GM12872 (cell line): ENCODE results near the gene ASCC1.

Experiments used
- TF ChIP-seq, protein P1 (sequence below): IDR thresholded peaks from 3 replicates; pipeline ENCODE4 v1.5.1; 2011; ENCODE audit warnings: low read depth, mild to moderate bottlenecking, low read length, moderate library complexity; ENCODE audit not compliant: insufficient read depth

The ASCC1 gene

DNA sequence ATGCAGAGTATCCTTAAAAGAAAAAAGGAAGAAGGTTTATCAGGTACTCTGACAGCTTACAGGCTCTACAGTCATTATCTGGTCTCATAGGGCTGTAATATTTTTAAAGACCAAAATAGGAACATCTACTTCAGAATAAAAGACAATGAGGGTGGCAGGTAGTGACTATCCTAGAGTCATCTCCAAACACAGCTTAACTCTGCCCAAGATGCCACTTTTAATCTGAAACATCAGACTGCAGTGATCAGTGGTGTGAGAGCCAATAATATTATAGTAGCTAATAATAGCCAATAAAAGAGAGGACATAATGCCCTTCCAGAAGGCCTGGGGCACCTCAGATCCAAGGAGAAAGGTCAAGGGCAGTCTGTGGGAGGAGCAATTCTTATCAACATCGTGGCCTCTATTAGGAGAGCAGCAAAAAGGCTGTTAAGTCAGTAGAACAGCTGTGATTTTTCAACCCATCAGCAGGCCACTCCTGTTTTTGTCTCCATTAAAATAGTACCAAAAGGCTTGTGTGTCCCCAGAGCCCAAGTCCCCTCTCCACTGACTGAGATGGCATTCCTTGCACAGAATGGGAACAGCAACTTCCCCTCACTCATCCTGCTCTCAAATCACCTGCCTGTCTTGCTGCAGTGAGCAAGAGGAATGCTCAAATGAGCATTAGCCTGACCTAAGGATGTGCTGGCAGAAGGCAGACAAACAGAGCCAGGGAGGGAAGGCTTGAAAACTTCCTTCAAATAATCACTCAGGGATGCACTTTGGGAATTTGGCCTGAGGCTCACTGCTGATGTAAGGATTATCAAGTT, 107.0 kb downstream of the ASCC1 start:
- TF ChIP-seq, protein P1, sequence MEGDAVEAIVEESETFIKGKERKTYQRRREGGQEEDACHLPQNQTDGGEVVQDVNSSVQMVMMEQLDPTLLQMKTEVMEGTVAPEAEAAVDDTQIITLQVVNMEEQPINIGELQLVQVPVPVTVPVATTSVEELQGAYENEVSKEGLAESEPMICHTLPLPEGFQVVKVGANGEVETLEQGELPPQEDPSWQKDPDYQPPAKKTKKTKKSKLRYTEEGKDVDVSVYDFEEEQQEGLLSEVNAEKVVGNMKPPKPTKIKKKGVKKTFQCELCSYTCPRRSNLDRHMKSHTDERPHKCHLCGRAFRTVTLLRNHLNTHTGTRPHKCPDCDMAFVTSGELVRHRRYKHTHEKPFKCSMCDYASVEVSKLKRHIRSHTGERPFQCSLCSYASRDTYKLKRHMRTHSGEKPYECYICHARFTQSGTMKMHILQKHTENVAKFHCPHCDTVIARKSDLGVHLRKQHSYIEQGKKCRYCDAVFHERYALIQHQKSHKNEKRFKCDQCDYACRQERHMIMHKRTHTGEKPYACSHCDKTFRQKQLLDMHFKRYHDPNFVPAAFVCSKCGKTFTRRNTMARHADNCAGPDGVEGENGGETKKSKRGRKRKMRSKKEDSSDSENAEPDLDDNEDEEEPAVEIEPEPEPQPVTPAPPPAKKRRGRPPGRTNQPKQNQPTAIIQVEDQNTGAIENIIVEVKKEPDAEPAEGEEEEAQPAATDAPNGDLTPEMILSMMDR: no peak

DNA sequence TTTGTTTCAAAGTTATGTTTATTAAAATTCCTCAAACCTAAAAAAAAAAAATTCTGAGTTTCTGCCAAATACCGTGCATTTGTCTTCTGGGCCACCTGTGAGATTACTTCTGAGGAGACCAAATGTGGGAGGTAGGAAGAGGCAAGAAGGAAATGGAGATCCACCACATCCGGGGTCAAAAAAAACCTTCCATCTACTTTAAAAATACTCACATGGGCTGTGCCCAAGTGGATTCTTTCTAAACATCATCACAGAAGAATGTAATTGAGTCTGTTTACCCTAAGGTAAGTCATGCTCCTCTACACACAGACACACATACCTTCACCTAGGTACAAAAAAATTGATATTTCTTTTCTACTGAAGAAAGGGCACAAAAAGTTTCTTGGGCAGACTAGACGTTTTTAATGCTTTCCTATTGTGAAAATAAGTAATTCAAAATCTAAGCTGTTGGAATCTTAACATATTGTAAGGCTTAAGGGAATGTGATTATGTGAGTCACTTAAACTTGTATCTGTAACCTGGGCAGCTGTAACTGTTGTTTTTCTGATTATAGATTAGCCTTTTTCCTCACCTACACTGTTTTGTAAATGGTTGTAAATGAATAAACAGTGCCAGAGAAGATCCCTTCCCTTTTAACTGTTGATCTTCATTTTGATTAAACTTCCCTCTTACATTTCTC, 108.6 kb downstream of the ASCC1 start:
- TF ChIP-seq, protein P1: no peak

DNA sequence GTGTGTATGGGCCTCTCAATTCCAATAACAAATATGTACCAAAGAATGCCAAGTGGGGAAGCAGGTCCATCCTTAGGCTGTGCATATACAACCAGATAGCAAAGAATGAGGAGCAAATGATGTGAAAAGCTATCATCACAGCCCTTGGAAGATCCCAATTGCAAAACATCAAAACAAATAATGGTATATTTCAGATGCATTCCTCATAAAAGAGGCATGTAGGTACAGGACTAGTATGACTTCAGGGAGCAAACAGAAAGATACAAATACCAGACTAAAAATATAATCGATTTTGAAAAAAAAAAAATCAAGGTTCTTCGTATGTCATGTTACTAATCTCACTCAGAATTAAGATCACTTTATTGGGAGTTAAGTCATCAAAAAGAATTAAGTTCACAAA, 109.2 kb downstream of the ASCC1 start:
- TF ChIP-seq, protein P1: no peak

DNA sequence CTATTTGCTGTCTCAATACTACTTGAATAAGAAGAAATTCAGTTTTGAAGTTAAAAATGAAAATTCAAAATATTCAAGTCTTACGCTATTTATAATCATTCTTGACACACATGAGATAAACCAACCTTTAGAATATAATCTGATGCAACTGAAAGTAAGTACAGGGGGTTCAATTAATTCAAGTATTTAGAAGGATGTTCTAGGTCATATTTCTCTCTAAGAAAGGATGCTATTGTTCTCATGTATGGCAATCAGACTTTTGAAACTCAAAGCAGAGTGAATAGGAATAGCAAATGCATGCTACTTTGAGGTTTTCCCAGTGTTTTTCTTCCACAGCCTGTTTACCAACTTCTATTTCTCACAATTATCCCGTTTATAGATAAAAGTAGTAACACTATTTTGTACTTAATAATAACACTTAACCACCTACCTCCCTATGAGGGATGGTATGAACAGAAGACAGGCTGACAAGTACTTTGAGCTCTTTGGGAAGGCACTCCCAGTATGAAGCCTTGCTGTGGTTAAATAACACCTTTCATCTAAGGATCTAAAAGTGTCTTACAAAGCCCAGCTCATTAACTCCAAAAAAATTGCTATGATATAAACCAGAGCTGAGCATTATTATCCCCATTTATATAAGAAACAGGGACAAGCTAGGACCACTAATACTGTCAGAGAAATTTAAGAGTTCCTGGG, 109.8 kb downstream of the ASCC1 start:
- TF ChIP-seq, protein P1: no peak

DNA sequence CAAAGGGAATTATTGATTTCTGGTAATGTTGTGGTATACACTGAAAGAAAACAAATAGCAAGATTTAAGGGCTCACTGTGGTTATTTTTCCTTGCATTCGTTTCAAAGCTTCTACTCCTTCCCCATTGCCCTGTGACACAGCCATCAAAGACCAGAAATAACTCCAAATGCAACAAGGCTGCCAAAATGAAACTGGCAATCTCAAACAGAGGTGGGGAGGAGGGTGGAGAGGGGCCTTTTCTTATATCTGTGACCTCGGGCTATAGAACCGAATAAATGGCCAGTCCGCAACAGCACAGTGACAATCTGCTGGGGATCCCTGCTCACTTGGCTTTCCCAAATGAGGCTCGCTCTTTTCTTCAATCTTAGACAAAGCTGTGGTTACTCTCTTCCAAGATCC, 110.4 kb downstream of the ASCC1 start:
- TF ChIP-seq, protein P1: no peak

DNA sequence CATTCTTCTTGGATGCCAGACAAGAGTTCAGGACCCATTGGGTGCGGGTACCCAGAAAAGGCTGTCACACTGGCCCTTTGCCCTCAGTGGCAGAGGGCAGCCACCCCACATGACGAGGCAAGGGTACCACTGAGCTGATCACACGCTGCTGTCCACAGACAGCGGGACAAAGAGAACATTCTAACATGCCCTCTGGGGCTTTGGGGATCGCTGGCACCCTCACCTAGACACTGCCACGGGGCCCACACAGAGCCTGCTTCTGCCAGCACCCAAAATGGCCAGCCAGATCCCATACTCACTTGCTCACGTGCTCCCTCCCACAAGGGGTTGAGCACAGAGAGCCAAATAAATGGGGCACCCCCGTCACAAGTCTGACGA, 111.0 kb downstream of the ASCC1 start:
- TF ChIP-seq, protein P1: no peak

DNA sequence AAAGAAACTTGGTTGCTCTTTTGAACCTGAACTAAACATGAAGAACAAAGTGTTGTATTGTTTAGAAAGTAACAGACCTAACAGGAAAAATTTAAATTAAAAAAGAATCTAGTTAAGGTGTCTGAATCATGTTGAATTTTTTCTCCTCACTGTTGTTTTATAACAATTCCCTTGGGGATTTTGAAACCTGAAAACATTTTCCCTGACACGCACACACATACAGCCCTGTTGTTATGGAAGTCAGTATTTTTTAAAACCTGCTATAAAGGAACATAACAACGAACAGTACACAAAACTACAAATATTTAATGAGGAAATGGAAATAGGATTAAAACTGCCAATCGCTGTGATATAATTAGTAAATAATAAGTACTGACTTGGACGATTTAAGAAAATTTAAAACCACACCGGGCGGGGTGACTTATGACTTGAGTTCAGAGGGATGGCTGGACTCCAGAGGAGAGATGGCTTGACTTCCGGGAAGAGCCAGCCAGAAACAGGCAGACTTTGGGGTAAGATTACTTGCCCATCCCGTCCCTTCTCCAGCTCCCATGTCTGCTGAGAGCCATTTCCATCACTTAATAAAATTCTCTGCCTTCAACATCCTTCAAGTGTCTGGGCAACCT, 111.5 kb downstream of the ASCC1 start:
- TF ChIP-seq, protein P1: no peak
